Stimulated activated CD8-positive, alpha-beta memory T cell treated with anti-CD3 and anti-CD28 coated beads, Interleukin-7, amount 100 ng/mL, for 48 hours (primary cell): ENCODE data around the gene C1QTNF6.

Experiments used
- DNase-seq, 2 donors: peaks; one replicate each; pipeline ENCODE4 v3.0.0-alpha.2; 2020; ENCODE audit warnings: low read depth in 1 of 2; ENCODE audit errors: extremely low read depth in 1 of 2

C1QTNF6 gene

GRCh38 chr22:37164505-37164887 is 23.6 kb downstream of the C1QTNF6 start:
- no peak for DNase-seq

- peak; percentile 73 to 90 for DNase-seq
Observed at GRCh38 chr22:37163575-37164504, 24.2 kb downstream of the C1QTNF6 start.

- no peak for DNase-seq
Observed at GRCh38 chr22:37163096-37163489, 25.0 kb downstream of the C1QTNF6 start.

- DNase-seq: peak; percentile 67 to 82
Observed at GRCh38 chr22:37162221-37163095, 25.6 kb downstream of the C1QTNF6 start.

- DNase-seq: no peak
Observed at GRCh38 chr22:37161443-37161842, 26.6 kb downstream of the C1QTNF6 start.

GRCh38 chr22:37160027-37160426 is 28.0 kb downstream of the C1QTNF6 start:
- no peak for DNase-seq

- DNase-seq: no peak
Observed at GRCh38 chr22:37158963-37159290, 29.1 kb downstream of the C1QTNF6 start.

- DNase-seq: no peak
Observed at GRCh38 chr22:37157516-37158285, 30.3 kb downstream of the C1QTNF6 start.

- no peak for DNase-seq
Observed at GRCh38 chr22:37156686-37157435, 31.2 kb downstream of the C1QTNF6 start.

- no peak for DNase-seq
Observed at GRCh38 chr22:37155971-37156370, 32.1 kb downstream of the C1QTNF6 start.

- no peak for DNase-seq
Observed at GRCh38 chr22:37154925-37155712, 32.9 kb downstream of the C1QTNF6 start.

- no peak for DNase-seq
Observed at GRCh38 chr22:37153901-37154300, 34.1 kb downstream of the C1QTNF6 start.

GRCh38 chr22:37151401-37151800 is 36.6 kb downstream of the C1QTNF6 start:
- DNase-seq: no peak

GRCh38 chr22:37150701-37151100 is 37.3 kb downstream of the C1QTNF6 start:
- no peak for DNase-seq

- DNase-seq: no peak
Observed at GRCh38 chr22:37148742-37149665, 39.0 kb downstream of the C1QTNF6 start.

- DNase-seq: no peak
Observed at GRCh38 chr22:37148031-37148651, 39.9 kb downstream of the C1QTNF6 start.

- DNase-seq: no peak
Observed at GRCh38 chr22:37147186-37147990, 40.7 kb downstream of the C1QTNF6 start.
